HG03521 (cell line): ENCODE data around the gene ITFG1.
"Not testable (repeated sequence)": the region's sequence is repeated elsewhere in the genome, so short reads cannot be mapped to it uniquely, and the experiment has no call there.

ENCODE experiments used
- ATAC-seq: cut with Tn5 transposase; IDR thresholded peaks from one replicate; pipeline ENCODE4 v1.9.1; 2021; ENCODE audit warnings: mild to moderate bottlenecking, moderate library complexity; ENCODE audit not compliant: unreplicated experiment

Gene ITFG1

DNA sequence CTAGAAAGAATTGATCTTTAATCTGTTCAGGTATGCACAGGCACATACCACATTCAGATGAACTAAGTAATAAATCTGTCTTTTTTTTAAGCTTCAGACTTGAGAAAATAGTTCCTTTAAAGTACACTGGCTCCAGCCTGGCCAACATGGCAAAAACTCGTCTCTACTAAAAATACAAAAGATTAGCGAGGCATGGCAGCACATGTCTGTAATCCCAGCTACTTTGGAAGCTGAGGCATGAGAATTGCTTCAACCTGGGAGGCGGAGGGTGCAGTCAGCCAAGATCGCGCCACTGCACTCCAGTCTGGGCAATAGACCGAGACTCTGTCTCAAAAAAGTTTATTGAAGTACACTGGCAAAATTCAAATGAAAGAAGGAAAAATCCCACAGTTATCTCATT, 206.1 kb downstream of the ITFG1 start:
- no peak for ATAC-seq

DNA sequence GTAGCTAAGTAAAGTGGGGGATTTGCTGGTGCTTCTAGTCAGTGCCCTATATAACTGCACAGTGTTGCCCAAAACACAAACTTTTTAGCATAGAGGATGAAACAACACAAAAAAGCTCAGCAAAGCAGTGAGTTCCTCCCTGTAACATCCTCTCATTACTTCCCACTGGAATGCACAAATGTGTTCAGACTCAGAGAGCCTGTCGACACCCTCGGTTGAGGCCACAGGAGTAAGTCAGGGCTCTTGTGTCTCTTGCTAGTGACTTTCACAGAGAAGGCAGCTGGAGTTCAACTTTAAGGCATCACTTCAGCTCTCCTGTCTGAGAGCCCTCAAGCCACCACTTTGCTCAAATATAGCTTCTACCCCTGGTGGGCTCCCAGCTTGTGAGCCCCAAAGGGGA, 209.9 kb downstream of the ITFG1 start:
- no peak for ATAC-seq

- ATAC-seq, result no peak
Observed at GRCh38 chr16:47247690-47248089, 213.2 kb downstream of the ITFG1 start.

GRCh38 chr16:47244206-47244605, 216.7 kb downstream of the ITFG1 start:
- no peak for ATAC-seq

GRCh38 chr16:47241061-47241460, 219.8 kb downstream of the ITFG1 start:
- no peak for ATAC-seq

DNA sequence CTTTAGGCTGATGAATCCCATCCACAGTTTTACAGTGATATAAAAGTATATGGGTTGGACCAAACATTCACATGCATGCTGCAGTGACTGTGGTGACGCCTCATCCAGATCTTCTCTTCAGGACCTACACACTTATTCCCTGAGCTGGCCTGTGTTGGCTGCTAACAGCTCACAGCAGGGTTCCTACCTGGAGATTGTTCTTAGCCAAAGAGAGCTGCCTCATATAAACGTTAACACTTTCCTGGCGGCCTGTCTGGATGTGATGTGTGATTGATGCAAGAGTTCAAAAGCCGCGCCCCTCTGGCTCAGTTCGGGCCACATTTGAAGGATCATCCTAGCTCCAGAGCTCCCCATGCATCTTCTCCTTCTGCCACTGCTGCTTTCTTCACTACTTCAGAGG, 224.1 kb downstream of the ITFG1 start:
- no peak for ATAC-seq

- ATAC-seq, result no peak
Observed at GRCh38 chr16:47230296-47230695, 230.6 kb downstream of the ITFG1 start.

GRCh38 chr16:47229053-47230050, 231.5 kb downstream of the ITFG1 start:
- ATAC-seq, result no peak

DNA sequence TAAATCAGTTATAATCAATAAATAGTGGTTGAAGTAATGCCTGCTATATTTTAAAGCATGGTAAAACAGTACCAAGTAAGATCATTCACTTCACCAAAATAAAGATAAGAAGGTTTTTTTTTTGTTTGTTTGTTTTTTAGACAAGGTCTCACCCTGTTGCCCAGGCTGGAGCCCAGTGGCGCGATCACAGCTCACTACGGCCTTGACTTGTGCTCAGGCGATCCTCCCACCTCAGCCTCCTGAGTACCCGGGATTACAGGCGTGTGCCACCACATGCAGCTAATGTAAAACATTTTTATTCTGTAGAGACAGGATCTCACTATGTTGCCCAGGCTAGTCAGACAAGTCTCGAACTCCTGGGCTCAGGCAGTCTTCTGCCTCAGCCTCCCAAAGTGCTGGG, 232.6 kb downstream of the ITFG1 start:
- ATAC-seq, result no peak

GRCh38 chr16:47213761-47214440, 247.0 kb downstream of the ITFG1 start:
- no peak for ATAC-seq

- ATAC-seq, result no peak
Observed at GRCh38 chr16:47211218-47211617, 249.6 kb downstream of the ITFG1 start.

DNA sequence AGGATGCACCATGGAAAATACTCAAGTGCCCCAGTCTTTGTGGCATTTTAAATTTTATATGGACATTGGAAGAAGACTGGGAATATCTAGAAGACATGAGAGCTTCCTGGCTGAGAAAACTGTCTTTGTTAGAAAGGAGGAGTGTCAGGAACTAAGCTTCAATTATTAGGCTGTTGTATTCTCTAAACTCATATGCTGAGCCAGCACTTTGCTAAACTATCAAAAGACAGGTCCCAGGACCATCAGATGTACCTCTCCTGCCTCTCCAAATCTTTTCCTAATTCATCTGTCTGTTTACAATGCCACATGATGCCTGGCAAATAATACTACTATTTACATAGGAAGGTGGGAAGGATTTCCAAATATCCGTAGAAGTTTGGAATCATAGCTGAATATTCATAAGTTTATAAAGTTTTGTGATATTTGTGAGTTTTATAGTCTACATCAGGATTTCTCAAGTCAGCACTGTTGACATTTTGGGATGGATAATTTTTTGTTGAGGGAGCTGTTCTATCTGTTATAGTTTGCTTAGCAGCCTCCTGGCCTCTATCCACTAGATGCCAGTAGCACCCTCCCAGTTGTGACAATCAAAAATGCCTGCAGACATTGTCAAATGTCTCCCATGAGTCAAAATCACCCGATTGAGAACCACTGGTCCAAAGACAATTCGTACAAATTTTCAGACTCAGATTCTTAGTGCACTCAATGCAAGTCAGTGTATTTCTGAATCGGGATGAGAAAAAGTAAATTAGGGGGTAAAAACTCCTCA, 255.9 kb downstream of the ITFG1 start:
- ATAC-seq, result no peak

- ATAC-seq, result not testable (repeated sequence)
Observed at GRCh38 chr16:47203433-47203832, 257.4 kb downstream of the ITFG1 start.

DNA sequence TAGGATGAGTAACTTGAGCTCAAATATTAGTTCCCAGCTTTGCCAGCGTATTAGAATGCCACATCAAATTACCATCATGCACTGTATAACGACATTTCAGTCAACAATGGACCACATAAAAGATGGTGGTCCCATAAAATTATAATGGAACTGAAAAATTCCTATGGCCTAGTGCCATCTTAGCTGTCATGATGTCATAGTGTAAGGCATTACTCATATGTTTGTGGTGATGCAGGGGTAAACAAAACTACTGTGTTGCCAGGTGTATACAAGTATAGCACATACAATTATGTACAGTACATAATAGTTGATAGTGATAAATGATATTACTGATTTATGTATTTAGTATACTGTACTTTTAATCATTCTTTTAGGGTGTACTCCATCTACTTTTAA, 262.7 kb downstream of the ITFG1 start:
- no peak for ATAC-seq

- no peak for ATAC-seq
Observed at GRCh38 chr16:47197536-47198179, 263.2 kb downstream of the ITFG1 start.

DNA sequence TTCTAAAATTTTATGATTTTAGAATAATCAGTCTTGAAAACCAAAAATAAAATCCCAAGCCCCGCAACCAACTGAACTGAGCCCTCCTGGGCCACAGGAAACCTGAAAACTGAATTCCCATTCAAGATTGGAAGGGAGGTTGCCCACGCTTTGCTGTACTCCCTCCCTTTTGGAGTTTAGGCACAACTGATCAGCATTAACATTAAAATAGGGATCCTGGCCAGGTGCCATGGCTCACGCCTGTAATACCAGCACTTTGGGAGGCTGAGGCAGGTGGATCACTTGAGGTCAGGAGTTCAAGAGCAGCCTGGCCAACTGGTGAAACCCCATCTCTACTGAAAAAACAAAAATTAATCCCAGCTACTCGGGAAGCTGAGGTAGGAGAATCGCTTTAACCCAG, 264.4 kb downstream of the ITFG1 start:
- ATAC-seq, result no peak

GRCh38 chr16:47182318-47182717, 278.5 kb downstream of the ITFG1 start:
- ATAC-seq, result no peak

DNA sequence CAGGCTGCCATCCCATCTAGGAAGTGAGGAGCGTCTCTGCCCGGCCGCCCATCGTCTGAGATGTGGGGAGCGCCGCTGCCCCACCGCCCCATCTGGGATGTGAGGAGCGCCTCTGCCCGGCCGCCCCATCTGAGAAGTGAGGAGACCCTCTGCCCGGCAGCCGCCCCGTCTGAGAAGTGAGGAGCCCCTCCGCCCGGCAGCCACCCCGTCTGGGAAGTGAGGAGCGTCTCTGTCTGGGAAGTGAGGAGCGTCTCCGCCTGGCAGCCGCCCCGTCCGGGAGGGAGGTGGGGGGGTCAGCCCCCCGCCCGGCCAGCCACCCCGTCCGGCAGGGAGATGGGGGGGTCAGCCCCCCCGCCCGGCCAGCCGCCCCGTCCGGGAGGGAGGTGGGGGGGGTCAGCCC, 279.8 kb downstream of the ITFG1 start:
- not testable (repeated sequence) for ATAC-seq

DNA sequence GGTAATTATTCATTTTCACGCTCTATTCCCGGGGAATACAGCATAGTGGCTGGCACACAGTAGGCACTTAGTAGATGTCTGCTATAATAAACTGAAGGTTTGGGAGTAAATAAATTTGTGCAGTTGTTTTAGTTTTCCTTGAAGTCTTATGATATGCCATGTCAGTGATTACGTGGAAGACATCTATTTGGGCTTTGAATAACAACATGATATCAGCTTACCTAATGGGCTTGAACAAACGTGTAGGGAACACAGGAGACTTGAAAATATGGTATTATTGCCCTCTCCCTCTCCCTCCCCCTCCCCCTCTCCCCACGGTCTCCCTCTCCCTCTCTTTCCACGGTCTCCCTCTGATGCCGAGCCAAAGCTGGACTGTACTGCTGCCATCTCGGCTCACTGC, 280.8 kb downstream of the ITFG1 start:
- ATAC-seq, result no peak

DNA sequence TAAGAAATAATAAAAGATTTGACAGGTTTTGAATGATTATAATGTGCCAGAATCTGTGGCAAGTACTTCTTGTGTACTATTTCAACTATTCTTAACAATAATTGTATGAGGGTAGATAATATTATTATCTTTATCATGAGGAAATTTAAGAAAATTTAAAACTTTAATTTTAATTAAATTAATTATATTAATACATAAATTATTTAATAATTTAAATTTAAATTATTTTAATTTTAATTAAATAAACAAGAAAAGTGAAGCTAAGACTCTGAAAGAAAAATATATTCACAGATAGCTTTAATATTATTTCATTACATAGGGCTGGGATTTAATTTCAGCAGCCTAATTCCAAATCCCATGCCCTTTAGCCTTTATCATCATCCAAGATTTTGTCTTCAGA, 285.7 kb downstream of the ITFG1 start:
- ATAC-seq, result no peak
